NCI-H2107 treated with DMSO at 0.1 percent for 48 hours (cell line): ENCODE data around the gene SKAP1.
"Not testable (repeated sequence)": the region's sequence is repeated elsewhere in the genome, so short reads cannot be mapped to it uniquely, and the experiment has no call there.

ENCODE experiments used
- DNase-seq: peaks from one replicate; lab custom pipeline; 2025; ENCODE audit not compliant: unreplicated experiment; lab: John Stamatoyannopoulos, UW

Gene SKAP1

GRCh38 chr17:48251950-48252349 is 178.1 kb downstream of the SKAP1 start:
- no peak for DNase-seq

- DNase-seq = no peak
These were observed 179.1 kb downstream of the SKAP1 start for GRCh38 chr17:48250949-48251348.

- not testable (repeated sequence) for DNase-seq
These were observed 180.0 kb downstream of the SKAP1 start for GRCh38 chr17:48250059-48250458.

GRCh38 chr17:48247603-48248002 is 182.4 kb downstream of the SKAP1 start:
- no peak for DNase-seq

- no peak for DNase-seq
These were observed 183.0 kb downstream of the SKAP1 start for GRCh38 chr17:48247038-48247437.

GRCh38 chr17:48246612-48247011 is 183.4 kb downstream of the SKAP1 start:
- no peak for DNase-seq

- not testable (repeated sequence) for DNase-seq
These were observed 184.5 kb downstream of the SKAP1 start for GRCh38 chr17:48245465-48246033.

- DNase-seq = no peak
These were observed 185.2 kb downstream of the SKAP1 start for GRCh38 chr17:48244814-48245213.

- no peak for DNase-seq
These were observed 185.8 kb downstream of the SKAP1 start for GRCh38 chr17:48244121-48244711.

- no peak for DNase-seq
These were observed 188.1 kb downstream of the SKAP1 start for GRCh38 chr17:48241770-48242497.

- DNase-seq = no peak
These were observed 188.9 kb downstream of the SKAP1 start for GRCh38 chr17:48241131-48241591.

GRCh38 chr17:48240562-48241130 is 189.4 kb downstream of the SKAP1 start:
- no peak for DNase-seq

- no peak for DNase-seq
These were observed 189.9 kb downstream of the SKAP1 start for GRCh38 chr17:48240122-48240521.

GRCh38 chr17:48239603-48239995 is 190.4 kb downstream of the SKAP1 start:
- no peak for DNase-seq

GRCh38 chr17:48238933-48239602 is 190.9 kb downstream of the SKAP1 start:
- no peak for DNase-seq

GRCh38 chr17:48237456-48237855 is 192.6 kb downstream of the SKAP1 start:
- no peak for DNase-seq

GRCh38 chr17:48236681-48237134 is 193.3 kb downstream of the SKAP1 start:
- no peak for DNase-seq

GRCh38 chr17:48234922-48235321 is 195.1 kb downstream of the SKAP1 start:
- DNase-seq = no peak

- DNase-seq = peak; percentile 39
These were observed 197.7 kb downstream of the SKAP1 start for GRCh38 chr17:48231995-48232959.

- DNase-seq = no peak
These were observed 200.1 kb downstream of the SKAP1 start for GRCh38 chr17:48229936-48230335.
